Smooth muscle cell (in vitro differentiated cells): ENCODE measurements around the gene SLC34A3. TPM values are rescaled to one million over a fixed set of nuclear protein-coding genes. Genes with fewer than 3 reads are reported as not detected.
A peak's percentile ranks its signal among the peaks of the same experiment; 100 is the strongest.
"Not testable (repeated sequence)": the region's sequence is repeated elsewhere in the genome, so short reads cannot be mapped to it uniquely, and the experiment has no call there.

Experiments used
- DNase-seq: peaks from one replicate; lab custom pipeline; 2025; ENCODE audit not compliant: unreplicated experiment; lab: John Stamatoyannopoulos, UW
- H2AFZ ChIP-seq: fragments of 200-600 bp; sonication (generic); 2 replicates; pipeline ENCODE4 v1.6.0; 2016; ENCODE audit warnings: antibody characterized with exemption, low read depth, mild to moderate bottlenecking
- H3F3A ChIP-seq: fragments of 200-600 bp; sonication (generic); 2 replicates; pipeline ENCODE4 v1.6.0; 2017; ENCODE audit warnings: antibody characterized with exemption, low read depth
- H3K27ac ChIP-seq: fragments of 200-600 bp; sonication (generic); 2 replicates; pipeline ENCODE4 v1.5.1; 2016; ENCODE audit warnings: low read depth, mild to moderate bottlenecking
- H3K27me3 ChIP-seq: fragments of 200-600 bp; sonication (generic); 2 replicates; pipeline ENCODE4 v1.6.1; 2016; ENCODE audit warnings: low read depth, mild to moderate bottlenecking
- H3K36me3 ChIP-seq: fragments of 200-600 bp; sonication (generic); 2 replicates; pipeline ENCODE4 v1.5.1; 2016; ENCODE audit warnings: low read depth
- H3K4me1 ChIP-seq: fragments of 200-600 bp; sonication (generic); 2 replicates; pipeline ENCODE4 v1.5.1; 2016; ENCODE audit warnings: low read depth
- H3K4me2 ChIP-seq: fragments of 200-600 bp; sonication (generic); 2 replicates; pipeline ENCODE4 v1.6.0; 2016; ENCODE audit warnings: mild to moderate bottlenecking
- H3K4me3 ChIP-seq: fragments of 200-600 bp; sonication (generic); 2 replicates; pipeline ENCODE4 v1.5.1; 2016; ENCODE audit warnings: mild to moderate bottlenecking
- H3K79me2 ChIP-seq: fragments of 200-600 bp; sonication (generic); 2 replicates; pipeline ENCODE4 v1.6.0; 2016; ENCODE audit warnings: low read depth, mild to moderate bottlenecking
- H3K9ac ChIP-seq: fragments of 200-600 bp; sonication (generic); 2 replicates; pipeline ENCODE4 v1.6.0; 2016; ENCODE audit warnings: low read depth
- H3K9me3 ChIP-seq: fragments of 200-600 bp; sonication (generic); replicated peaks from 2 replicates; pipeline ENCODE4 v1.5.1; 2016; ENCODE audit warnings: low read depth
- H4K20me1 ChIP-seq: fragments of 200-600 bp; sonication (generic); 2 replicates; pipeline ENCODE4 v1.6.0; 2016; ENCODE audit warnings: low read depth
- WGBS: methylation state at CpG from one replicate; pipeline ENCODE4 v1.1.7; 2016; ENCODE audit warnings: low lambda C conversion rate; 5-methylcytosine and 5-hydroxymethylcytosine counted together
- polyA plus RNA-seq: library from polyadenylated mRNA; unstranded; fragments of >200 nt; fragmentation: Nextera tagmentation; extraction: Ambion mirVana; gene quantifications from 2 replicates; pipeline ENCODE4 v1.2.1, GENCODE V29; 2016
- total RNA-seq: library from RNA; depleted of rRNA; stranded (reverse); fragments of >200 nt; gene quantifications from 2 replicates; pipeline ENCODE4 v1.2.3, GENCODE V29; 2014
- TF ChIP-seq, protein P1 (sequence below): fragments of 200-600 bp; sonication (generic); IDR thresholded peaks from 2 replicates; pipeline ENCODE4 v1.5.1; 2017; ENCODE audit warnings: borderline replicate concordance, mild to moderate bottlenecking, antibody characterized with exemption; ENCODE audit not compliant: insufficient read depth, poor library complexity, severe bottlenecking

The SLC34A3 gene
- total and polyA plus RNA-seq, 2 experiments from 2014 or later: not detected

DNA sequence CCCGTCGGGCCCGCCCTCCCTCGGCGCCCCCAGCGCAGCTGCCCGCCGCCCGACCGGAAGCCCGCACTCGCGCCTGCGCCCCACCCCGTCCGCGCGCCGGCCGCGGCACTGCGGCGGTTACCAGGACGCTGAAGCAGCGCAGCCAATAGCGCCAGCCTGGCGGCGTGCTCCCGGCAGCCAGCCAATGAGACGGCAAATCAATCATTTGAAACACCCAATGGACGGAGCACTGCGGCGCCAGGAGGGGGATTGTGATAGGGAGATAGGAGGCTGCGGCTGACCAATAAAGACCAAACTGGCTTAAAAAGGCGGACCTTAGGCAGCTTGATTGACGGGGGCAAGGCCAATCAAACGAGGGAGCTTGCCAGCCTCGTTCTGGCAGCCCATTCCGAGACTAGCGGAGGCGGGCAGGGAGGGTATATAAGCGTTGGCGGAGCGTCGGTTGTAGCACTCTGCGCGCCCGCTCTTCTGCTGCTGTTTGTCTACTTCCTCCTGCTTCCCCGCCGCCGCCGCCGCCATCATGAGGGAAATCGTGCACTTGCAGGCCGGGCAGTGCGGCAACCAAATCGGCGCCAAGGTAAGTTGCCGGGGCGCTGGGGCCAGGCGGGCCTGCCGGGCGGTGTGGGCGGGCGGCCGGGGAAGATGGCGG lies 10.3 kb downstream of the SLC34A3 start, which contains the start of gene TUBB4B:
TSS of gene TUBB4B (plus strand) at position 447 of the 649 bp plus-strand sequence. CDS start at position 521, 74 bp downstream.
- H3K79me2 ChIP-seq: peaks cover 38% of the 10 kb centered on the region
- H3K9ac ChIP-seq: peak within 1 kb of the TSS; percentile 90
- H3K4me1 ChIP-seq: peaks cover 13% of the 10 kb centered on the region
- H3F3A ChIP-seq: peaks cover 25% of the 10 kb centered on the region
- peaks cover 42% of the 10 kb centered on the region for H4K20me1 ChIP-seq
- peak; percentile 100 for DNase-seq
- peak within 1 kb of the TSS; percentile 86 for H2AFZ ChIP-seq
- peak within 1 kb of the TSS; percentile 93 for H3K4me3 ChIP-seq
- no peaks in the 10 kb centered on the region for H3K9me3 ChIP-seq
- 1% methylated on average over 63 of the region's 67 CpGs for WGBS
- H3K27me3 ChIP-seq: no peaks in the 10 kb centered on the region
- H3K36me3 ChIP-seq: no peaks in the 10 kb centered on the region
- TF ChIP-seq, protein P1, sequence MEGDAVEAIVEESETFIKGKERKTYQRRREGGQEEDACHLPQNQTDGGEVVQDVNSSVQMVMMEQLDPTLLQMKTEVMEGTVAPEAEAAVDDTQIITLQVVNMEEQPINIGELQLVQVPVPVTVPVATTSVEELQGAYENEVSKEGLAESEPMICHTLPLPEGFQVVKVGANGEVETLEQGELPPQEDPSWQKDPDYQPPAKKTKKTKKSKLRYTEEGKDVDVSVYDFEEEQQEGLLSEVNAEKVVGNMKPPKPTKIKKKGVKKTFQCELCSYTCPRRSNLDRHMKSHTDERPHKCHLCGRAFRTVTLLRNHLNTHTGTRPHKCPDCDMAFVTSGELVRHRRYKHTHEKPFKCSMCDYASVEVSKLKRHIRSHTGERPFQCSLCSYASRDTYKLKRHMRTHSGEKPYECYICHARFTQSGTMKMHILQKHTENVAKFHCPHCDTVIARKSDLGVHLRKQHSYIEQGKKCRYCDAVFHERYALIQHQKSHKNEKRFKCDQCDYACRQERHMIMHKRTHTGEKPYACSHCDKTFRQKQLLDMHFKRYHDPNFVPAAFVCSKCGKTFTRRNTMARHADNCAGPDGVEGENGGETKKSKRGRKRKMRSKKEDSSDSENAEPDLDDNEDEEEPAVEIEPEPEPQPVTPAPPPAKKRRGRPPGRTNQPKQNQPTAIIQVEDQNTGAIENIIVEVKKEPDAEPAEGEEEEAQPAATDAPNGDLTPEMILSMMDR: no peak
- H3K27ac ChIP-seq: peak within 1 kb of the TSS; percentile 93
- peak within 1 kb of the TSS; percentile 100 for H3K4me2 ChIP-seq

DNA sequence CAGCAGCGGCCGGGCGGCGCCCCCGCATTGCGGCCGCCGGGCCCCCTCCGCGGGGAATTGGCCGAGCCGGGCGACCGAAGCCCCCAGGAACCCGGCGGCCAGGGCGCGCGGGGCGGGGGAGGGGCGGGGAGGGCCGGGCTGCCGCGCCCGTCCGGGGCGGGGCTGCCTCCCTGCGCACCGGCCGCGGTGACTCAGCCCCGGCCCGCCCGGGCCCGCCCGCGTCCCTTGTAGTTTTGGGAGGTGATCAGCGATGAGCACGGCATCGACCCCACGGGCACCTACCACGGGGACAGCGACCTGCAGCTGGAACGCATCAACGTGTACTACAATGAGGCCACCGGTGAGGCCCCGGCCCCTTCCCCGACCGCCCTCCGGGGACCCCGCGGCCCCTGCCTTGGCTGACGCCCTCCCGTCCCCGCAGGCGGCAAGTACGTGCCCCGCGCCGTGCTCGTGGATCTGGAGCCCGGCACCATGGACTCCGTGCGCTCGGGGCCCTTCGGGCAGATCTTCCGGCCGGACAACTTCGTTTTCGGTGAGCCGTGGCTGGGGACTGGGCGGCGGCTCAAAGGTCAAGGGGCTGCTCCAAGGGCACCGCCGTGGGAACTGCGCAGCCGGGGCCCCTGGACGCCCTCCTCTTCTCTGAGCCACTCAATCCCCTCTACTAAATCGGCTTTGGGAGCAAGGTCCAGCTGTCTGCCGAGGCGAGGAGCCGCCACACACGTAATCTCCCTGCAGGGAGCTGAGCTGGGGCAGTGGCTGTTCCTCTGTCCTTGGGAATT lies 11.0 kb downstream of the SLC34A3 start:
- H3K9me3 ChIP-seq: no peaks in the 10 kb centered on the region
- DNase-seq: no peak
- peak overlapping the region; percentile 86 for H3K27ac ChIP-seq
- WGBS: 7% methylated on average over 29 of the region's 83 CpGs
- no peaks in the 10 kb centered on the region for H3K36me3 ChIP-seq
- H3K79me2 ChIP-seq: peaks cover 38% of the 10 kb centered on the region
- H4K20me1 ChIP-seq: peaks cover 38% of the 10 kb centered on the region
- peaks cover 25% of the 10 kb centered on the region for H3F3A ChIP-seq
- H3K4me3 ChIP-seq: peak overlapping the region; percentile 93
- H3K4me2 ChIP-seq: peak overlapping the region; percentile 100
- no peaks in the 10 kb centered on the region for H3K27me3 ChIP-seq
- H3K4me1 ChIP-seq: peaks cover 7% of the 10 kb centered on the region
- no peak overlapping the region for H2AFZ ChIP-seq
- peak overlapping the region; percentile 90 for H3K9ac ChIP-seq
- TF ChIP-seq, protein P1: no peak

DNA sequence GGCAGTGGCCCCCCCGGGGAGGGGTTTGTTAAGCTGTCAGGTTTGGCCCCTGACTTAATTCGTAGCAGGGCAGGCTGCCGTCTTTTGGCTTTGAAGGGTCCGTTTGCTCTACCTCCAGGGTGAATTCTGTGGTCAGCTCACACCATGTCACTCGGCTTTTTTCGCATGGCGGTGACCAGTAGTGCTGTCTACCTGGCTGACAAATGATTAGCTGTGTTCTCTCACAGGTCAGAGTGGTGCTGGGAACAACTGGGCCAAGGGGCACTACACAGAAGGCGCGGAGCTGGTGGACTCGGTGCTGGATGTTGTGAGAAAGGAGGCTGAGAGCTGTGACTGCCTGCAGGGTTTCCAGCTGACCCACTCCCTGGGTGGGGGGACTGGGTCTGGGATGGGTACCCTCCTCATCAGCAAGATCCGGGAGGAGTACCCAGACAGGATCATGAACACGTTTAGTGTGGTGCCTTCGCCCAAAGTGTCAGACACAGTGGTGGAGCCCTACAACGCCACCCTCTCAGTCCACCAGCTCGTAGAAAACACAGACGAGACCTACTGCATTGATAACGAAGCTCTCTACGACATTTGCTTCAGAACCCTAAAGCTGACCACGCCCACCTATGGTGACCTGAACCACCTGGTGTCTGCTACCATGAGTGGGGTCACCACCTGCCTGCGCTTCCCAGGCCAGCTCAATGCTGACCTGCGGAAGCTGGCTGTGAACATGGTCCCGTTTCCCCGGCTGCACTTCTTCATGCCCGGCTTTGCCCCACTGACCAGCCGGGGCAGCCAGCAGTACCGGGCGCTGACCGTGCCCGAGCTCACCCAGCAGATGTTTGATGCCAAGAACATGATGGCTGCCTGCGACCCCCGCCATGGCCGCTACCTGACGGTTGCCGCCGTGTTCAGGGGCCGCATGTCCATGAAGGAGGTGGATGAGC lies 11.8 kb downstream of the SLC34A3 start:
- H3K9ac ChIP-seq: peak overlapping the region; percentile 90
- TF ChIP-seq, protein P1: no peak

DNA sequence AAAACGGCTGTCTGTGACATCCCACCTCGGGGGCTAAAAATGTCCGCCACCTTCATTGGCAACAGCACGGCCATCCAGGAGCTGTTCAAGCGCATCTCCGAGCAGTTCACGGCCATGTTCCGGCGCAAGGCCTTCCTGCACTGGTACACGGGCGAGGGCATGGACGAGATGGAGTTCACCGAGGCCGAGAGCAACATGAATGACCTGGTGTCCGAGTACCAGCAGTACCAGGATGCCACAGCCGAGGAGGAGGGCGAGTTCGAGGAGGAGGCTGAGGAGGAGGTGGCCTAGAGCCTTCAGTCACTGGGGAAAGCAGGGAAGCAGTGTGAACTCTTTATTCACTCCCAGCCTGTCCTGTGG lies 12.5 kb downstream of the SLC34A3 start:
- H3K4me3 ChIP-seq, H2AFZ ChIP-seq, H3K36me3 ChIP-seq, DNase-seq, H3K9me3 ChIP-seq, H3K27me3 ChIP-seq, H3K4me1 ChIP-seq, H3K9ac ChIP-seq, H3K27ac ChIP-seq: not testable (repeated sequence)
- peaks cover 25% of the 10 kb centered on the region for H3F3A ChIP-seq
- H4K20me1 ChIP-seq: peaks cover 28% of the 10 kb centered on the region
- peak overlapping the region; percentile 100 for H3K4me2 ChIP-seq
- WGBS: 94% methylated on average over 18 of the region's 18 CpGs
- peaks cover 38% of the 10 kb centered on the region for H3K79me2 ChIP-seq

More for the DNA sequence above, 11.8 kb downstream of the SLC34A3 start:
- no peaks in the 10 kb centered on the region for H3K27me3 ChIP-seq
- peaks cover 38% of the 10 kb centered on the region for H3K79me2 ChIP-seq
- peaks cover 25% of the 10 kb centered on the region for H3F3A ChIP-seq
- peak overlapping the region; percentile 100 for H3K4me2 ChIP-seq
- H2AFZ ChIP-seq: no peak overlapping the region
- WGBS: 80% methylated on average over 36 of the region's 36 CpGs
- no peaks in the 10 kb centered on the region for H3K36me3 ChIP-seq
- H3K27ac ChIP-seq: peak overlapping the region; percentile 86
- H4K20me1 ChIP-seq: peaks cover 32% of the 10 kb centered on the region
- H3K9me3 ChIP-seq: no peaks in the 10 kb centered on the region
- DNase-seq: no peak
- H3K4me1 ChIP-seq: peaks cover 5% of the 10 kb centered on the region
- H3K4me3 ChIP-seq: peak overlapping the region; percentile 93
